CD1c-positive myeloid dendritic cell (primary cell): Measurements from ENCODE around the gene DPP3.
"Not testable (repeated sequence)": the region's sequence is repeated elsewhere in the genome, so short reads cannot be mapped to it uniquely, and the experiment has no call there.

Experiments used
- DNase-seq: peaks from one replicate; pipeline ENCODE4 v3.0.0-alpha.2; 2016; ENCODE audit errors: extremely low spot score

Gene DPP3, protein sequence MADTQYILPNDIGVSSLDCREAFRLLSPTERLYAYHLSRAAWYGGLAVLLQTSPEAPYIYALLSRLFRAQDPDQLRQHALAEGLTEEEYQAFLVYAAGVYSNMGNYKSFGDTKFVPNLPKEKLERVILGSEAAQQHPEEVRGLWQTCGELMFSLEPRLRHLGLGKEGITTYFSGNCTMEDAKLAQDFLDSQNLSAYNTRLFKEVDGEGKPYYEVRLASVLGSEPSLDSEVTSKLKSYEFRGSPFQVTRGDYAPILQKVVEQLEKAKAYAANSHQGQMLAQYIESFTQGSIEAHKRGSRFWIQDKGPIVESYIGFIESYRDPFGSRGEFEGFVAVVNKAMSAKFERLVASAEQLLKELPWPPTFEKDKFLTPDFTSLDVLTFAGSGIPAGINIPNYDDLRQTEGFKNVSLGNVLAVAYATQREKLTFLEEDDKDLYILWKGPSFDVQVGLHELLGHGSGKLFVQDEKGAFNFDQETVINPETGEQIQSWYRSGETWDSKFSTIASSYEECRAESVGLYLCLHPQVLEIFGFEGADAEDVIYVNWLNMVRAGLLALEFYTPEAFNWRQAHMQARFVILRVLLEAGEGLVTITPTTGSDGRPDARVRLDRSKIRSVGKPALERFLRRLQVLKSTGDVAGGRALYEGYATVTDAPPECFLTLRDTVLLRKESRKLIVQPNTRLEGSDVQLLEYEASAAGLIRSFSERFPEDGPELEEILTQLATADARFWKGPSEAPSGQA

DNA sequence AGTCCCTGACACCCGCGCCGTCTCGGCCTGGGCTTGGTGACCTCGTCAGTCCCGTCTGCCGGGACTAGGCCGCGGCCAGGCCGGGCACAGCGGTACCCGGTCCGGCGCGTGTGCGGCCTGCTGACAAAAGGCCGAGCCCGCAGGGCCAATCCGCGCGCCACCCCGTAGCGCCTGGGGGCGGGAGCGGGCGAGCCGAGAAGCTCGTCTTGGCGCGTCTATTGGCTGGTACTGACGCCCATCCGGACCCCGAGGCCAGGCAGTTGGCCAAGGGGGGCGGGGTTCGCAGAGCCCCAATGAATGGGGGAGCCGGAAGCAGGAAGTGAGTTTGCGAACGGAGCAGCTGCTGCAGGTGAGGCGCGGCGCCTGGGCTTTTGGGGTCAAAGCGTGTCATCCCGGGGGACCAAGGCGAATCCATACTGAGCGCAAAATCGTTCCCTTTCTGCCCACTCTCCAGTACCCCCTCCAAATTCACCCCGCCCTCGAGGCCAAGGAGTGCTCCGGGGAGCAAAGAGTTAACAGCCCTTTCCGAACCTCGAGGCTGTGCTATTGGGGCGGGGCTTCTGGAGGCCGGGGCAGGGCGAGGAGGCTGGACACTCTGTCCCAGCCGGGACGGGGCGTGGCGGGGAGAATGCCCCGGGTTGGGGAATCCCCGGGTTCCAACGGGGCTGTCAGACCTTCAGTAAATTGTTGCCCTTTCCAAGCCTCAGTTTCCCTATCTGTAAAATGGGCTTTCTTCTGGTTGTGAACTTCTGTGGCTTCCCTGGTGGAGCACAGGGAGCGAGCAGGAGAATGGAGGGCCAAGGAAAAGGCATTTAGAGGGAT, at the start of gene DPP3:
TSS of gene DPP3 (plus strand) at position 318 of the 822 bp plus-strand sequence. CDS start 1,767 bp downstream, outside the sequence.
- DNase-seq: peak; percentile 99

DNA sequence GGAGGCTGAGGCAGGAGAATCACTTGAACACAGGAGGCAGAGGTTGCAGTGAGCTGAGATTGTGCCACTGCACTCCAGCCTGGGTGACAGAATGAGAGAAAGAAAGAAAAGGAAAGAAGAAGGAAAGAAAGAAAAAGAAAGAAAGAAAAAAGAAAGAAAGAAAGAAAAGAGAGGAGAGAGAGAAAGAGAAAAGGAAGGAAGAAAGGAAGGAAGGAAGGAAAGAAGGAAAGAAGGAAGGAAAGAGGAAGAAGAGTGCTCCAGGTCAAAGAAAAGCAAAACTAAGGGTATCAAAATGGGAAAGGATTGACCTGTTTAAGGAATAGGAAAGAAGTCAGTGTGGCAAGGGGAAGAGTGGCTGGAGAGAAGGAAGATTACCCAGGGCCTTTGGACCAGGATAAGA, 48.9 kb upstream of the DPP3 start:
- not testable (repeated sequence) for DNase-seq

DNA sequence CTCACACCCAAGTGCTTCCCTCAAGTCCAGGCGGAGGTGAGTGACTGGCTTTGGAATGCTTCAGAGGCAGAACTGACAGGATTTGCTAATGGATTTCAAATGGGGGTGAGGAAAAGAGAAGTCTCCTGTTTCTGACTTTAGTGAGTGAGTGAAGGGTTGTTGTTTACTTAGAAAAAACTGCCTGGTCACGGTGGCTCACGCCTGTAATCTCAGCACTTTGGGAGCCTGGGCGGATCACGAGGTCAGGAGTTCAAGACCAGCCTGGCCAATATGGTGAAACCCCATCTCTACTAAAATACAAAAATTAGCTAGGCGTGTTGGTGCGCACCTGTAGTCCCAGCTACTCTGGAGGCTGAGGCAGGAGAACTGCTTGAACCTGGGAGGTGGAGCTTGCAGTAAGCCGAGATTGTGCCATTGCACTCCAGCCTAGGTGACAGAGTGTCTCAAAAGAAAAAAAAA, 48.3 kb upstream of the DPP3 start:
- DNase-seq: peak; percentile 2

DNA sequence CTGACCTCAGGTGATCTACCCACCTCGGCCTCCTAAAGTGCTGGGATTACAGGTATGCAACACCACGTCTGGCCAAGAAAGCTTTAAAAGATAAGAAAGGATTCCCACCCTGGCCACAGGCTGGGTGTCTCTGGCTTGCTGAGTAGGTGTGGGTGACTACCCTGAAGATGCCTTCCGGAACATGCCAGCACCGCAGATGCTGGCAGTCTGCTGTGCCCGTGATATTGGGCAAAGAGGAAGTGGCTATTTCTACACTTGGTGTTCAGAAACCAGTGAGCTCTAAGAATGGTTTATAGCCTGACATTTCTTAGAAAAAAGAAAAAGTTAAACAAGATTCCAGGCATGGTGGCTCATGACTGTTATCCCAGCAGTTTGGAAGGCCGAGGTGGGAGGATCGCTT, 47.6 kb upstream of the DPP3 start:
- DNase-seq: peak; percentile 47

DNA sequence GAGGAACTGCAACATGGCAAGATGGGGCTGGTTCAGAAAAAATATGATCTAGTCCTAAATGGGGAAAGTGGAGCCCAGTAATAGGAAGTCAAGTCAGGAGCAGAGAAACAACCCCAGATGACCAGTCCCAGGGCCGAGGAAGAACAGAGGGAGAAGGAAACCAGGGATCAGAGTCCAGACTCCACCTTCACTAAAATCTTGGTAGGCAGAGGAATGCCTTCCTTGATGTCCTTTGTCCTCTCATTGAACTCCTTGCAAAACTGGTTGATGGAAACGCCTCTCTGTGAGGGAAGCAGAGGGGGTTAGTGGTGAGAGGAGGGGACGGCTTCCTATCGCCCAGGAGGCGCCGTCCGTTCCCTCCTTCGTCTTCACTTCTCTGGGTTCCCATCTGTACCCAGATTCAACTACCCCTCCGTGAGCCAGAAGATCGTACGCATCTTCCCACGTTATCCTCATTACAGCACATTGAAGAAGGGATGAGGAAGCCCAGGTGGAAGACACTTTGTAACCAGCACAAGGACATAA, 42.2 kb upstream of the DPP3 start:
- no peak for DNase-seq

DNA sequence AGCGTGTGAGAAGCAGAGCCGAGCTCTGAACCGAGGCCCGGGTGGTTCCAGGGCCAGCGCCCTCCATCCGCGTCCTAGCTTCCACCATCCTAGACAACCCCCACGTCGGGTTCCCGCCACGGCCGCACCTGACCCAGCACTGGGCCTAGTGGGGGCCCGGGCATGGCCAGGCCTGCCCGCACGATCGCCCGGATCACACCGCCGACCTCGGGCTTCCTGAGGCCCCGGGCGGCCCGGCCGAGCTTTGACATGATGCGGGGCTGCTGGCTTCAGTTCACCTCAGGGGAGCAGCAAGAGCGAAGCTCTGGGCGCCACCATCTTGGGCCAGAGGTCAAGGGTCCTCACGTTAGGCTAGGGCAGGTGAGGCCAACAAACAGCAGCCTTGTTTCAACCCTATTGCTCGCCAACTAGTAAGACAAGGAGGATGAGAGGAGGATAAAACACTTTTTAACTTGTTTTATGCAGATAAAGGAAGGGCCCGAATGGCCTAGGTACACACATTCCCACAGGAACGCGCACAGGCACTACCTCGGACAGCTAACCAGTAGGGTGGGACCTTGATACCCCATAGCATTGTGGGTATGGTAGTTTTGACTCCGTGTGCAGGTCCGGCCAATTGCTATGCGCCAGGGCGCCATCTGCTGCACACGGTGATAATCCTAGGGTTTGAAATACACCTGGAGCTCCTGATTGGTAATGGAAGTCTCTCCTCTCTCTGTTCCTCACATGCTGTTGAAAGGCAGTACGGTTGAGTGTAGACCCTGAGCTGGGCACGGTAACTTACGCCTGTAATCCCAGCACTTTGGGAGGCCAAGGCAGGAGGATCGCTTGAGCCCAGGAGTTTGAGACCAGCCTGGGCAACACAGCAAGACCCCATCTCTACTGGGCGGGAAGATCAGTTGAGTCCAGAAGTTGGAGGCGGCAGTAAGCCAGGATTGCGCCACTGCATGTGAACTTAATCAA, 41.4 kb upstream of the DPP3 start, which contains the start of gene MRPL11:
TSS of gene MRPL11 (minus strand) at position 345 of the 963 bp plus-strand sequence. CDS start at position 251, 94 bp downstream.
- DNase-seq: peak; percentile 91

DNA sequence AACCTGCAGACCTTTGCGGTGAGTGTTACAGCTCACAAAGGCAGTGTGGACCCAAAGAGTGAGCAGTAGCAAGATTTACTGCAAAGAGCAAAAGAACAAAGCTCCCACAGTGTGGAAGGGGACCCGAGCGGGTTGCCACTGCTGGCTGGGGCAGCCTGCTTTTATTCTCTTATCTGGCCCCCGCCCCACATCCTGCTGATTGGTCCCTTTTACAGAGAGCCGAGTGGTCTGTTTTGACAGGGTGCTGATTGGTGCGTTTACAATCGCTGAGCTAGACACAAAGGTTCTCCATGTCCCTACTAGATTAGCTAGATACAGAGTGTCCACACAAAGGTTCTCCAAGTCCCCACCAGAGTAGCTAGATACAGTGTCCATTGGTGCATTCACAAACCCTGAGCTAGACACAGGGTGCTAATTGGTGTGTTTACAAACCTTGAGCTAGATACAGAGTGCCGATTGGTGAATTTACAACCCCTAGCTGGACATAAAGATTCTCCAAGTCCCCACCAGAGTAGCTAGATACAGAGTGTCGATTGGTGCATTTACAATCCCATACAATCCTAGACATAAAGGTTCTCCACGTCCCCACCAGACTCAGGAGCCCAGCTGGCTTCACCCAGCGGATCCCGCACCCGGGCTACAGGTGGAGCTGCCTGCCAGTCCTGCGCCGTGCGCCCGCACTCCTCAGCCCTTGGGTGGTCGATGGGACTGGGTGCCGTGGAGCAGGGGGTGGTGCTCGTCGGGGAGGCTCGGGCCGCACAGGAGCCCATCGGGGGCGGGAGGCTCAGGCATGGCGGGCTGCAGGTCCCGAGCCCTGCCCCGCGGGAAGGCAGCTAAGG, 39.9 kb upstream of the DPP3 start:
- DNase-seq: not testable (repeated sequence)

DNA sequence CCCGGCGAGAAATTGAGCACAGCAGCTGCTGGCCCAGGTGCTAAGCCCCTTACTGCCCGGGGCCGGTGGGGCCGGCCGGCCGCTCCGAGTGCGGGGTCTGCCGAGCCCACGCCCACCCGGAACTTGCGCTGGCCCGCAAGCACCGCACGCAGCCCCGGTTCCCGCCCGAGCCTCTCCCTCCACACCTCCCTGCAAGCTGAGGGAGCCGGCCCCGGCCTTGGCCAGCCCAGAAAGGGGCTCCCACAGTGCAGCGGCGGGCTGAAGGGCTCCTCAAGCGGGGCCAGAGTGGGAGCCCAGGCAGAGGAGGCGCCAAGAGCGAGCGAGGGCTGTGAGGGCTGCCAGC, 39.3 kb upstream of the DPP3 start:
- not testable (repeated sequence) for DNase-seq

DNA sequence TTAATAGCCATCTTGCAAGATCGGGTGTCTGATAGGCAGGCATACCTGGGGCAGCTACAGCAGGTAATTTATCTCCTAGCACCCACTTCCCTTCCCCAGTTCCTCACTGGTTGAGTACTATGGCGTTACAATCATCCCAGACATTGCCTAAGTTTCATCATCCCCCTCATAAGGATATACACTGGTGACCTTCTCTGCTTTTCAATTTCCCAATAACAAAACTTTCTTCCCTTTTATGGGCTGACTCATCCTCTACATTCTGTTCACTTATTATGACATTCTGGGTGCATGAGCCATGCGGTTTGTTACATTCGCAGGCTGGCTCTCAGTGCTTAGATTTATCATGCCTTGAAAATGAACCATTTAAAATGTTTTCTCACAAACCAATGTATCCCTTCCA, 36.6 kb upstream of the DPP3 start:
- DNase-seq: peak; percentile 91

DNA sequence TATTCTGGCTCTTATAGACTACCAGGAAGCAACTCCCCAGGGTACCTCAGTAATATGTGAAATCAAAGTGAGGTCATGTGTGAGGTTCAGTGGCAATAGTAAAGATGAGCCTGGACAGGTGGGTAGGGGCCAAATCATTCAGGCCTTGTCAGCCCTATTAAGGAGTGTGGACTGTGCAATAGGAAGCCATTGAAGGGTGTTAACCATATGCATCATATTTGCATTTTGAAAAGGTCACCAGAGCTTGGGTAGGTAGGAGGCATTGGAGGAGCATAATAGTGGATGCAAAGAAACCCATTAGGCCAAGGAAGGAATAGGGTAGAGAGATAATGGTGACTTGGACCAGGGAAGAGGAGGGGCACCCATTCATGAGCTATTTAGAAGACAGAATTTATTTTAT, 33.2 kb upstream of the DPP3 start:
- no peak for DNase-seq

DNA sequence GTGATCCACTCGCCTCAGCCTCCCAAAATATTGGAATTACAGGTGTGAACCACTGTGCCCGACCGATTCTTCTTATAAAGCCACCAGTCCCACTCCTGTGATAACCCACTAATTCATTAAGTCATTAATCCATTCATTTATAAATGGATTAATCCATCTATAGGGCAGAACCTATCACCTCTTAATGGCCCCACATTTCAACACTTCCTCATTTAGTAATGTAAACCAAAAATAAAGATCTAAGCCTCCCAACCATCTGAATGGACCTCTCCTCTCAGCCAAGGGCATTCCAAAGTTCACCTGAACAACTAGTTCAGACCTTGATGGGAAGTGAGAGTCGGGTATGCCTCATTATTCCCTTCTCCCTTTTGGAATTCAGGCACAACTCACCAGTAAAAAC, 31.7 kb upstream of the DPP3 start:
- no peak for DNase-seq

DNA sequence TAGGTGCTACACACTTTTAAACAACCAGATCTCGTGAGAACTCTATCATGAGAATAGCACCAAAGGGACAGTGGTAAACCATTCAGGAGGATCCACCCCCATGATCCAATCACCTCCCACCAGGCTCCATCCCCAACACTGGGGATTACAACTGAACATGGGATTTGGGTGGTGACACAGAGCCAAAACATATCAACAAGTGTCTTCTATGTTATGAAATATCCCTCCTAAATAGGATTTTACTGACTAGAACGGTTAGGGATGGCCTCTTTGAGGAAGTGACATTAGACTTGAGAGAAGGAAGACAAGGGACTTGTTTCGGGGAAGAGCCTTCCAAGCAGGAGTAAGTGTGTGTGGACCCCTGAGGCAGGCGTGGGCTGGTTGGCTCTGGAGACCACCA, 29.7 kb upstream of the DPP3 start:
- peak; percentile 27 for DNase-seq

DNA sequence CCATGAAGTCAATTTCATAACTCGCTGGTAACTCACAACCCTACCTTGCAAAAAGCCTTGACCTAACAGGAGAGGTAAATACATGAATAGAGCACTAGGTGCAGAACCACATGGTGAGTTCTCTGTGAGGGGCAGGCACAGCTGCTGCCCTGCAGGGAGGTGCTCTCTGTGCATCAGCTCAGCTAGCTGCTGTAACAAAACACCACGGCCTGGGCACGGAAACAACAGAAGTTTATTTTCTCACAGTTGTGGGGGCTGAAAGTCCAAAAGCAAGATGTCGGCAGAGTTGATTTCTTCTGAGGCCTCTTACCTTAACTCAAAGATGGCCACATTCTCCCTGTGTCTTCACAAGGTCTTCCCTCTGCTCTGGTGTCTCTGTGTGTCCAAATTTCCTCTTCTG, 28.6 kb upstream of the DPP3 start:
- no peak for DNase-seq

DNA sequence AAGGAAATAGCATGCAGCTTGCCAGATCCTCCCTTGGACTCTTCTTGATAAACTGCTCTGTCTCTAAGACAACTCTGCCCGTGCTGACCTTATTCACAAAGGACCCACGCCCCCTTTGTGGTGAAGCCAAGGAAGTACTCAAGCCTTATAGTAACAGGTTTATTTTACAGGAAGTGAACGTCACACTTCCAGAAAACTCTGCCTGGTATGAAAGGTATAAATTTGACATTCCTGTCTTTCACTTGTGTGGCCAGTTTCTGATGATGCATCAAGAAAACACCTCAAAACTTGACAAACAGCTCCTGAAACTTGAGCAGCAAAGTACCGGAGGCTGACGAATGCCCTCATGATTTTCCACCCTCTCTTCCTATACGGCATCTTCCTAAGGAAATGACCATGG, 26.0 kb upstream of the DPP3 start:
- no peak for DNase-seq

DNA sequence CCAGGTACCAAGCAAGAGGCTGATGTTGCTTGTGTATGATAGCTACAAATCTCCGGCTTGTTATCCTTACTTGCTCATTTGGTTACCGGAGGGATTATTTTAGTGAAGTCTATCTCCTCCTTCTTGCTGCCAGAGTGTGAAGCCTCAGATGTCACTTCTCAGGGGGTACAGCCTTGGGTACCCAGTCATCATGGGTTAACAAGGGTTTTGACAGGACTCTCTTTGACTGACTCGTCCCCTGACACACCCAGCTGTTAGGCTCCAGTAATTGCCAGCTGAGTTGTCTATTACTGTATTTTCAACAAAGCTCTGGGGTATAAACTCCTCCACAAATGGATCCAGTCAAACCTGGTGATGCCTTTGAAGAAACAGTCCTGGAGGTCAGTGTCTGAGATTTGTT, 25.4 kb upstream of the DPP3 start:
- DNase-seq: no peak

DNA sequence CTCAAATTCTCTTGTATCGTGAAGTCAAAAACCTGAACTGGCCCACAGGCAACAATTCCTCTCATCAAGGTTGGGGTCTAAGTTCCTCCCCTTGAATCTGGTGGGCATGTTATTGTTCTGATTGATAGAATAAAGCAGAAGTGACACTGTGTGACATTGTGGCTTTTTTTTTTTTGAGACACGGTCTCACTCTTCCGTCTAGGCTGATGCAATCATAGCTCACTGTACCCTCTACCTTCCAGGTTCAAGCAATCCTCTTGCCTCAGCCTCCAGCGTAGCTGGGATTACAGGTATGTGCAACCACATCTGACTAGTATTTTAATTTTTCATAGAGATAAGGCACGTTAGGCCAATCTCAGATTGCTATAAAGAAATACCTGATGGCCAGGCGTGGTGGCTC, 22.4 kb upstream of the DPP3 start:
- DNase-seq: peak; percentile 42

DNA sequence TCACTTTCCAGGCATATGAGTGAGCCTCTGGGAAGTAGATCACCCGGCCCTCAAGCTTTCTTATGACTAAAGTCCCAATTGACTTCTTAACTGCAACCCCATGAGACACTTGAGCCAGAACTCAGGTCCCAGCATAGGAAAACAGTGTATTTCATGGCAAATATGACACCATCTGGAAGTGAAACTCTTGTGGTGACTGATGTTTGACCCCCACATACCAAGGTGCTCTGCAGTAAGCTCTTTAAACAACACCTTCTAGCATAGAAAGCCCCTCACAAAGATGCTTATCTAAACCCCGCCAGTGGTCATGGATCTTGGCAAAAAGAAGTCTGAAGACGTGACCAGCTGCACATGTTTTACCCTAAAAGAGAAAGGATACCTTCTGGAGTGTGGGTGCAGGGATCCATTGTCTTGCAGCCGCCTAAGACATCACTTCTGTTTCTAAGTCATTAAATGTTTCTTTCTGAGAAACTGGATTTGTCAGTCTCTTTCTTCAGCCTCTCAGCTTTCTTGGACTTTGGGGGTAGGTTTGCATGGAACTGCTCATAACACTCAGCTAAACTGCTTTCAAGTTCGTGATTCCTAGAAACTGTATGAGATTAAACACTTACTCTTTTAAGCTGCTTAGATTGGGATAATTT, 21.0 kb upstream of the DPP3 start:
- peak; percentile 64 for DNase-seq

DNA sequence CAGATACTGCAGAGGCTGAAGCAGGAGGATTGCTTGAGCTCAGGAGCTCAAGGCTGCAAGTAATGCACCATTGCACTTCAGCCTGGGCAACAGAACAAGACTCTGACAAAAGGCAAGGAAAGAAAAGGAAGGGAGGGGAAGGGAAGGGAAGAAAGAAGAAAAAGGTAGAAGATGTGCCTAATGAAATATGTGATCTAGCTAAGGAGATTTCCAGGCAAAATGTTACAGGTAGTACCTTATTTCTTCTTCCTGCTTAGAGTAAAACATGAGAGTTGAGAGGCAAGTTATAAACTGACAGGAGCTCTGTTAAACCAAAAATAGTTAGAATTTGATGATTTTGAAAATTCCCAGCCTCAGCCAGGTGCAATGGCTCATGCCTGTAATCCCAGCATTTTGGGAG, 18.2 kb upstream of the DPP3 start:
- no peak for DNase-seq

DNA sequence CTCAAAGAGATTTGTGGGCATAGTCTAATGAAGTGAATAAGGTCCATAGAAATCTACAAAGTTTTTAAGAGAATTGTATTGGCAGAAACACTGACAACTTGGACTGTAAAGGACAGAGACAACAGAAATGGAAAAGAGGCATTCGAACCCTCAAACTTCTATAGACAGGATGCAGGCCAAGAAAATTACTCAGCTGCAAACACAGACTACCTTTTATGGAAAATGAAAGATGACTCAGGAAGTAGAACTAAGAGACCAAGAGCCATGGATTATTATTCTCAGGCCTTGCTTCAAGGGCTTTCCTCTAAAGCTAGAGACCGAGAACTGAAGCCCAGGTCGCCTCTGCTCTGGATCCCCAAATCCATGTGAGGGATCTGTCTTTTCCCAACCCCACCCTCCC, 17.3 kb upstream of the DPP3 start:
- no peak for DNase-seq
